Measurements from ENCODE around the gene B3GALT4. TPM values are rescaled to one million over a fixed set of nuclear protein-coding genes. Genes with fewer than 3 reads are reported as not detected.

The B3GALT4 gene
- total RNA-seq, 2 donors from 2014 or later = 3.7 to 5.9 TPM

DNA sequence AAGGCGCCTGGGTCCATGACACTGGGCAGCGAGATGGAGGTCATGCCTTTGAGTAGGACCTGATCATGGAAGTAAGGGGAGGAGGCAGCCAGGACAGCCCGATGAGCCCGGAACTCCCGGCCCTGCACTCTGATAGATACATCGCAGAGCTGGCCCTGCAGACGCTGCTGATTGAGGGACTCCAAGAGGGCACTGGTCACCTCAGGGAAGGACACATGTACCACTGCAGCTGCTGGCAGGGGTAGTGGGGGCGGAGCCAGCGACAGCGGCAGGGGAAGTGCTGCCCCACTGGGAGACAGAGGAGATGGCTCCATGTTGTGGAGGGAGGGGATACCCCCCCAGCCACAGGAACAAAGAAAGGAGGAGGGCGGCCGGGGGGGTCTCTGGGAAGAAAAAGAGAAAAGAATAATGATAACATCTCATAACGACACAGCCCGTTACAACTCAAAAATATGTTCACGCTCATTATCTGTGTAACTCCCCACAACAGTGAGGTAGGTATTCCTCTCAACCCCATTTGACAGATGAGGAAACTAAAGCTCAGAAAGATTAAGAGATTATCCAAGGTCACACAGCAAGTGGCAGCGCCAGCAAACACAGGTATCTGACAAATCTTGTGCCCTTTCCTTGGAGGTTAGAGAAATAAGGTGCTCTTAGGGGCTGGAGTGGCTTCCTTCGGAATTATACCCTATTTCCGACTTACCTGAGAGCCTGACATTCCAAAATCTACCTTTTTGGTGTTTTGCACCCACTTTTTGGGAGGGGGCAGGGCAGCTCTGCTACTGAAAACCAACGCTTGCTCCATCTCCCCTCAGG, 39.9 kb downstream of the B3GALT4 start:
- Mint-ChIP-seq H3K27ac (peak overlapping the region; percentile 84 to 98), H3K36me3 (peaks cover 38 to 62% of the 10 kb centered on the region in 2 donors), H3K9me3 (no peaks in the 10 kb centered on the region)
- DNase-seq (ENCODE audit: low spot score in 2 of 2) (no peak), ATAC-seq (no peak)

DNA sequence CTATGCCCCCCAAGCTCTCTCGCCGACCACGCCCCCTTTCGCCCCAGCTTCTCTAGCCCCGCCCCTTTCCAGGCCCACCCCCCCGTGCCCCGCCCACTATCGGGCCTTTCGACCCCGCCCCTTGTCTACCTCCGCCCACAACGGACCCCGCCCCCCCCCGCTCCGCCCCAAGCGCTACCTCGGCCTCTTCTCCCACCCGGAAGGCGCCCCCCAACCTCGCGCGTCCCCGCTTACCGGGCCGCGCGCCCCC, 40.4 kb downstream of the B3GALT4 start:
- DNase-seq (ENCODE audit: low spot score in 2 of 2) (peak in 1 of 2 donors; percentile 64), ATAC-seq (no peak)
- peak overlapping the region; percentile 74 to 88 for H3K27ac Mint-ChIP-seq
- peaks cover 41 to 62% of the 10 kb centered on the region in 2 donors for H3K36me3 Mint-ChIP-seq
- no peaks in the 10 kb centered on the region for H3K9me3 Mint-ChIP-seq

DNA sequence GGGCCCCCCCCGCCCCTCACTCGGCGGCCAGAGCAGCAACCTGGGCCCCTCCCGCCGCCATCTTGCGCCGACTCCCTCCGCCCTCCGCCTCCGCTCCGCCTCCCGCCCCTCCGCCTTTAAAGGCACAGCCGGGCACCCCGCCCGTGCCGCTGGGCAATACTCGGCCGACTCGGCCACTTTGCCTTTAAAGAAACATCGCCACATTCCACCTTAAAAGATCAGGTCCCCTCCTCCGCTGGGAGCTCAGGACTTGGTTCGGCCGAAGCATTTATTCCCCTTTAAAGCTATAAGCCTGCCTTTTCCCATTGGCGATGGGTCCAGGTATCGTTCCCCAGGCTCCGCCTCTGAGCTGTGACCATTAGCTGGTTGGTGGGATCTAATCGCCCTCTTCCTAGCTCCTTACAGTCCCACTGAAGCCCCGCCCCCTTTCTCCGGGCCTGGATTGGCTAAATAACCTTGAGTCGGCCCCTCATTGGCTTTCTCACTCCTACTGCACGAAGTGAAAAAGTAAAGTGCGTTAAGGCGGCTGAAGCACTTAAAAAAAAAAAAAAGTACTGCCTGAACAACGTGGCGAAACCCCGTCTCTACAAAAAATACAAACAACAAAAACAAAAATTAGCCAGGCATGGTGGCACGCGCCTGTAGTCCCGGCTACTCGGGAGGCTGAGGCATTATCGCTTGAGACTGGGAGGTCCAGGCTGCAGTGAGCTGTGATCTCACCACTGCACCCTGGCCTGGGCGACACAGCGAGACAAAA, 40.9 kb downstream of the B3GALT4 start, which contains the start of gene ZBTB22:
TSS of gene ZBTB22 (minus strand) at position 76 of the 757 bp plus-strand sequence. CDS start 828 bp downstream, outside the sequence.
- peak within 1 kb of the TSS; percentile 98 to 99 for H3K27ac Mint-ChIP-seq
- no peaks in the 10 kb centered on the region for H3K9me3 Mint-ChIP-seq
- ATAC-seq = peak; percentile 59 to 74

DNA sequence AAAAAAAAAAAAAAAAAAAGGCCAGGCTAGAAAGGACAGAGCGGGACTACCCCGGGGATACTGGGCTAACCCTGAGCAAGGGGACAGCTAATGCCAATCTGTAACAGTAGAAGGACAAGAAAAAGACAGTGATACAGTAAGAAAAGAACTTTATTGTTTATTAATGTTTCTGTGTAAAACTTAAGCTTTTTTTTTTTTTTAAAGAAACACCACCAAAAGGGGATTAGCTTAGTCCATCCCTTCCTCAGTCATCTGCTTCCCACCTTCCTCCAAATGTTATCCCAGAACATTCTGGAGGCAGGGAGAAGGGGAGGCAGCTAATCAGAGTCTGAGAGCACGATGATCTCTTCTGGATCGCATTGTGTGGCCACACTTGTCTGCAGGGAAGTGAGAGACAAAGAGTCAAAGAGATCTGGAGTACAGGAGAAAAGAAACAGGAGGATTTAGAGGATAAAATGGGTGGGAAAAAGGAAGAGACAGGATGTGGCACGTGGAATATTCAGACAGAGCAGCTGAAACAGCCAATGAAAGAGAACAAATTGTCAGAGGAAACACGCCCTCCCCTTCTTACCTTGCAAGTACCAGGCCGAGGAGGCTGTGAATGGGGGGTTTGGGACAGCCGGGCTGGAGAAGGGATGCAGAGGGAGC, 41.6 kb downstream of the B3GALT4 start:
- Mint-ChIP-seq H3K36me3 (peaks cover 41 to 57% of the 10 kb centered on the region in 2 donors), H3K9me3 (no peaks in the 10 kb centered on the region), H3K27ac (peak overlapping the region; percentile 88 to 99)
- ATAC-seq (no peak), DNase-seq (ENCODE audit: low spot score in 2 of 2) (no peak)

More for the DNA sequence above, 40.9 kb downstream of the B3GALT4 start, which contains the start of gene ZBTB22:
- peak; percentile 91 to 95 for DNase-seq (ENCODE audit: low spot score in 2 of 2)
- H3K36me3 Mint-ChIP-seq = peaks cover 41 to 62% of the 10 kb centered on the region in 2 donors

DNA sequence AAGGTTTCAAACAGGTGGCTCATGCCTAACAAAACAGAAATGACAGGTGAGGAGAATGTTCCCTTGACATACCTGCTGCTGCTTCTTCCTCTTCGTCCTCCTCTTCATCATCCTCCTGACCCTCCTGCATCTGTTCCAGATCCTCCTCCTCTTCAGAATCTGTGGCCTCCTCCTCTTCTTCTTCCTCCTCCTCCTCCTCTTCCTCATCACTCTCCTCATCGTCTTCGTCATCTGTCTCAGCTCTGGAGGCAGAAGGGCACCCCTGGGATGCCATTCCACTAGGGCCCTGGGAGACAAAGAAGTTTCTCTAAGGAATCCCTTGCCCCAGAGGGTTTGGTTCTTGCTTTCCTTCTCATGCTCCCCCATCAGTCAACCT, 43.0 kb downstream of the B3GALT4 start:
- DNase-seq (ENCODE audit: low spot score in 2 of 2) (no peak), ATAC-seq (no peak)
- no peaks in the 10 kb centered on the region for H3K9me3 Mint-ChIP-seq
- peak overlapping the region in 1 of 2 donors; percentile 85 for H3K27ac Mint-ChIP-seq
- H3K36me3 Mint-ChIP-seq = peaks cover 43 to 56% of the 10 kb centered on the region in 2 donors

DNA sequence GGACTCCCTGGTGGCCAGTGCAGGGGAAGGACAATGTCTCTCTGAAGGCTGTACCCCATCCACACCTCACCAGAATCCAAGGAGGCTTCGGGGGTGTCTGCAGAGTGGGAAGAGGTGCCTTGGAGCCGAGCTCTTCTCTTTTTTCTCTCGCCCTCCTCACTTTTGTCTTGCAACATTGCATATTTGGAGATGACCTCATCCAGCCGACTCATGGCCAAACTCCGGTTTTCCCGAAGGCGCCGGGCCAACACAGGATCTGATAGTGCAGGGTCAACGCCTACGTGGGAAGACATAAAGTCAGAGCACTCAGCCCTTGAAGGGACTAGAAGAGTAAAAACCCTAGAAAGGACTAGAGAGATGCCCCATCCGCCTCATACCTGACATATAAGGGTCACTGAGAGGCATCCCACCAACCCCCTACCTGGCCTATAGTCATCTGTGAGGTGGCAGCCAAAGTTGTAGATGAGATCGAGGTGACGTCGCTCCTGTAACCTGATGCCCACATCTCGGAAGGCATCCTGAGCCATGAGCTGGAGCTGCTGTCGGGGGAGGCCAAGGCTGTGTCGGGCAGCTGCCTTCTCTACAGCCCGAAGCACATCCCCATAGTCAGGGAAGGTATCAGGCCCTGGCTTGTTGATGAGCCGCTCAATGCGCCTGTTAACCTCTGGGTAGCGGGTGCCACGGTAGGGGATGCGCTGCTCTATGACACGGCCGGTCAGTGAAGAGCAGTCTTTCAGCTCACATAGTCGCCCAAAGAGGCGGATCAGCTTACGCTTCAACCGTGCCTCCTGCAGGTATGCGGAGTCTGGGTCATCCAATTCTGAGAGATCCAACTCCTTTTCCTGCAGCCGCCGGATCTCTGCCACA, 43.6 kb downstream of the B3GALT4 start:
- Mint-ChIP-seq H3K36me3 (peaks cover 43 to 56% of the 10 kb centered on the region in 2 donors), H3K9me3 (no peaks in the 10 kb centered on the region), H3K27ac (peak overlapping the region; percentile 85 to 96)
- DNase-seq (ENCODE audit: low spot score in 2 of 2) (no peak), ATAC-seq (no peak)

DNA sequence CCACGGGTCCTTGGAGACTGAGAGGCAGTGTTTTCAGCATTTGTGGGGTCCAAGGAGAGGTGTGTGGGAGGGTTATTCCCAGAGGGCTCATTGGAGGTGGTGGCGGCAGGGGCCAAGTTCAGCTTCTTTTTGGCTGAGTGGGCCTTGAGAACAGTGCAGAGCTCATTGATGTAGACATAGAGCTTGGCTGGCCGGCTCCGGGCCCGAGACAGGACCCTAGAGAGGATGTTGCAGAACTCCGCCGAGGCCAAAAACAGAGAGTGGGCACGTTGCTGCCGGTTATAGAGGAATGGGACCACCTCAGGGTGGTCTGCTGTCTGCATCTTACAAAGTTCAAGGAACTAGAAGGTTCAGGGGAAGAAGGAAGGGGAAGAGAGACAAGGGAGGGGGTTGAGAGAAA, 44.3 kb downstream of the B3GALT4 start:
- Mint-ChIP-seq H3K27ac (peak overlapping the region; percentile 48 to 96), H3K36me3 (peaks cover 43 to 55% of the 10 kb centered on the region in 2 donors), H3K9me3 (no peaks in the 10 kb centered on the region)
- DNase-seq (ENCODE audit: low spot score in 2 of 2) (no peak), ATAC-seq (no peak)

DNA sequence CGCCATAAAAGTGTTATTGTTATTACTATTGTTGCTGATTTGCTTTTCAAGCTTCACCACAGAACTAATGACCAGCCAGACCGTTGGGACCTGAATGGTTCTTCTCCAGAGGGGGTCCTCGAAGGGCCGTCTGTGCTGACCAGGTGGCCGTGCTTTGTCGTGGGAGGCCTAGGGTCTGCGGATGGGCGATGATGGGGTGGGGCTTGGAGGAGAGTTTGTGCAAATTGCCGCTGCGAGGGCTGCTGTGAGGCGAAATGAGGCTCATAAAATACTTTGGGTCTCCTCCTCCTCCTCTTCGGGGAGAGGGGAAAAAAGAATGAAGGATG, 46.7 kb downstream of the B3GALT4 start:
- no peak for DNase-seq (ENCODE audit: low spot score in 2 of 2)
- Mint-ChIP-seq H3K27ac (peak overlapping the region; percentile 96 to 98), H3K36me3 (peaks cover 43% of the 10 kb centered on the region in 2 donors), H3K9me3 (no peaks in the 10 kb centered on the region)
- no peak for ATAC-seq

DNA sequence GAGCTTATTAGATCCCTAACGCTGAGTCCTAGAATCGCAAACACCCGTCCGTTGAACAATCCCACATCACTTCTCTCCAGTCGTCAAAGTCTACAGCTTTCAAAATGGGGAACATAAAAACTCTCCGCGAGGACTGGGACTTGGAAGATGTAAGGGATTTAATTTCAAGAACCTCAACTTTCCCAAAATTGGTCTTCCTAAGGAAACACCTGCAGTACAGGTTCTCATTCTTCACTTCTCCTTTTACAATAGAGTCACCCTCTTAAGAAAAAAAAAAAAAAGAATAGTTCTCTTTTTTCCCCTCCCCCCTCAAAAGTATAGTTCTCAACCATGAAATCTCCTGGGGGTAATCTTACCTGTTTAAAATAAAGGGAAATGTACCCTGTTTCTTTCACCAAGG, 47.2 kb downstream of the B3GALT4 start:
- Mint-ChIP-seq H3K9me3 (no peaks in the 10 kb centered on the region), H3K36me3 (peaks cover 38 to 42% of the 10 kb centered on the region in 2 donors), H3K27ac (peak overlapping the region in 1 of 2 donors; percentile 96)
- ATAC-seq = no peak
- no peak for DNase-seq (ENCODE audit: low spot score in 2 of 2)

Other genes starting within 250 kb of the B3GALT4 start
- gene HLA-DPA1, start 203.5 kb upstream of the B3GALT4 start, total RNA-seq = 10 to 100 TPM; 24.4 to 45.8 TPM
- 10 to 100 TPM; 10.6 to 39.0 TPM for gene HLA-DPB1, start 201.1 kb upstream of the B3GALT4 start, total RNA-seq
- 1 to 10 TPM; 1.8 to 4.6 TPM for gene COL11A2, start 84.7 kb upstream of the B3GALT4 start, total RNA-seq
- gene RXRB, start 76.5 kb upstream of the B3GALT4 start, total RNA-seq = 10 to 100 TPM; 46.6 to 89.0 TPM
- 10 to 100 TPM; 45.8 to 78.2 TPM for gene SLC39A7, start 76.3 kb upstream of the B3GALT4 start, total RNA-seq
- 10 to 100 TPM; 14.7 to 17.5 TPM for gene HSD17B8, start 72.5 kb upstream of the B3GALT4 start, total RNA-seq
- 10 to 100 TPM; 30.3 to 46.5 TPM for gene RING1, start 68.6 kb upstream of the B3GALT4 start, total RNA-seq
- 10 to 100 TPM; 39.0 to 62.8 TPM for gene VPS52, start 5.2 kb upstream of the B3GALT4 start, total RNA-seq
- gene RPS18, start 5.0 kb upstream of the B3GALT4 start, total RNA-seq = 1,000 to 10,000 TPM; 3,809 to 4,545 TPM
- 10 to 100 TPM; 73.7 to 81.5 TPM for gene WDR46, start 12.1 kb downstream of the B3GALT4 start, total RNA-seq
- 100 to 1,000 TPM in 1 of 2 donors, 10 to 100 TPM in 1; 92.9 to 103 TPM for gene PFDN6, start 12.5 kb downstream of the B3GALT4 start, total RNA-seq
- gene RGL2, start 21.8 kb downstream of the B3GALT4 start, total RNA-seq = 100 to 1,000 TPM in 1 of 2 donors, 10 to 100 TPM in 1; 24.5 to 136 TPM
- gene TAPBP, start 37.0 kb downstream of the B3GALT4 start, total RNA-seq = 100 to 1,000 TPM; 143 to 216 TPM
- gene ZBTB22, start 40.6 kb downstream of the B3GALT4 start, total RNA-seq = 10 to 100 TPM; 12.2 to 18.2 TPM
- gene DAXX, start 45.8 kb downstream of the B3GALT4 start, total RNA-seq = 10 to 100 TPM; 68.4 to 72.8 TPM
- gene KIFC1, start 114.7 kb downstream of the B3GALT4 start, total RNA-seq = 100 to 1,000 TPM; 103 to 170 TPM
- gene PHF1, start 133.9 kb downstream of the B3GALT4 start, total RNA-seq = 100 to 1,000 TPM in 1 of 2 donors, 10 to 100 TPM in 1; 27.5 to 156 TPM
- gene CUTA, start 141.0 kb downstream of the B3GALT4 start, total RNA-seq = 100 to 1,000 TPM; 186 to 334 TPM
- gene SYNGAP1, start 142.9 kb downstream of the B3GALT4 start, total RNA-seq = 10 to 100 TPM; 70.5 to 71.7 TPM
- 10 to 100 TPM in 1 of 2 donors, 1 to 10 TPM in 1; 9.4 to 12.5 TPM for gene ZBTB9, start 177.5 kb downstream of the B3GALT4 start, total RNA-seq